Heart left ventricle (tissue), 16 donors: ENCODE data around the gene PCK1. TPM values are rescaled to one million over a fixed set of nuclear protein-coding genes. Genes with fewer than 3 reads are reported as not detected.

Source experiments
- ATAC-seq, 4 donors: fragments of 200-7000 bp; cut with Tn5 transposase; one replicate each; pipeline ENCODE4 v1.9.1; 2020 to 2022; ENCODE audit warnings: moderate library complexity in 4 of 4, mild to moderate bottlenecking in 3 of 4, moderate number of reproducible peaks in 1 of 4
- DNase-seq, 5 donors: peaks; one replicate each; pipeline ENCODE4 v3.0.0-alpha.2; 2020
- H3K27ac ChIP-seq, 12 donors: fragments of 200-600 bp; sonication (generic) in 4 of 12; one replicate each; pipeline versions ENCODE4 v1.5.0 to v1.8.0; 2016 to 2022; ENCODE audit warnings: mild to moderate bottlenecking in 2 of 12
- H3K27me3 ChIP-seq, 9 donors: fragments of 200-600 bp; sonication (generic) in 2 of 9; one replicate each; pipeline versions ENCODE4 v1.5.1 to v1.8.0; 2016 to 2022; ENCODE audit warnings: mild to moderate bottlenecking in 3 of 9
- H3K36me3 ChIP-seq, 9 donors: fragments of 200-600 bp; sonication (generic) in 2 of 9; one replicate each; pipeline versions ENCODE4 v1.5.0 to v1.8.0; 2018 to 2022; ENCODE audit warnings: mild to moderate bottlenecking in 2 of 9
- H3K4me1 ChIP-seq, 12 donors: fragments of 200-600 bp; sonication (generic) in 4 of 12; one replicate each; pipeline versions ENCODE4 v1.5.0 to v1.8.0; 2016 to 2022; ENCODE audit warnings: mild to moderate bottlenecking in 3 of 12
- H3K4me3 ChIP-seq, 12 donors: fragments of 200-600 bp; sonication (generic) in 4 of 12; one replicate each; pipeline versions ENCODE4 v1.5.0 to v1.8.0; 2017 to 2022; ENCODE audit warnings: mild to moderate bottlenecking in 9 of 12, moderate library complexity in 4 of 12
- H3K9me3 ChIP-seq, 12 donors: fragments of 200-600 bp; sonication (generic) in 4 of 12; one replicate each; pipeline versions ENCODE4 v1.5.0 to v1.8.0; 2016 to 2022; ENCODE audit warnings: mild to moderate bottlenecking in 1 of 12
- CTCF ChIP-seq, 12 donors: fragments of 200-600 bp; sonication (generic) in 4 of 12; IDR thresholded peaks; one replicate each; pipeline versions ENCODE4 v1.5.0 to v1.8.0; 2018 to 2022; ENCODE audit warnings: antibody characterized with exemption in 12 of 12, mild to moderate bottlenecking in 5 of 12
- POLR2A ChIP-seq, 2 donors: fragments of 450-650 bp; IDR thresholded peaks; one replicate each; pipeline ENCODE4 v1.6.1; 2017; ENCODE audit warnings: antibody characterized with exemption in 2 of 2, mild to moderate bottlenecking in 2 of 2, moderate library complexity in 2 of 2
- WGBS, 4 donors: extraction: QIAGEN DNeasy Blood & Tissue Kit in 2 of 4; methylation state at CpG; one replicate each; pipeline versions ENCODE4 v1.1.5 to v1.1.7; 2013 to 2018; 5-methylcytosine and 5-hydroxymethylcytosine counted together
- intact Hi-C, 10 donors: fragments of 100-400 bp; cut with DNase I; formaldehyde crosslinking; loops; one replicate each; pipeline versions ENCODE4 v1.11.1 to v1.14.2; 2022
- polyA plus RNA-seq, 2 donors: library from polyadenylated mRNA; stranded (reverse); fragments of 200-250 nt; gene quantifications; one replicate each; pipeline ENCODE4 v1.2.3, GENCODE V29; 2013
- total RNA-seq, 9 donors: library from RNA; depleted of rRNA in 2 of 9; stranded (reverse); fragments of >200 nt in 2 of 9; fragmentation: NEBNext Ultra II Directional in 3 of 9; extraction: Animal tissue kit (Norgen Biotek cat#: 25700) in 3 of 9; gene quantifications; one replicate each; pipeline versions ENCODE4 v1.1.0 to v1.2.4, GENCODE V29; 2016 to 2023
- donor health status: ischemic (EF 13 %, LVEDD 7.1; RV severe dilation, severe dysfunction).
- donor health status: healthy with polysubstance abuse.
- donor health status: DM: no; HTN: yes; CAD: no.
- donor health status: DM: no; HTN: no; CAD: no.
- donor health status: ischemic (EF 25% LVEDD 6.9; RV normal size, moderate dysfunction).
- donor health status: ischemic (EF 25% LVEDD 5.7; RV mildly dilated, moderate dysfunction).
- donor health status: healthy.
- donor health status: DM: yes; HTN: yes; CAD: no.
- donor health status: ischemic (EF 35%, LVEDD 5.7; RV mildly dilated, moderate dysfunction).
- donor health status: nonischemic (EF 11% LVEDD 7.7; RV severe dilation, severe dysfunction).
- donor health status: DM: yes; HTN: yes; CAD: no.
- donor health status: PGD.
- donor health status: ischemic (EF 29% LVEDD 5.4; RV normal size, mild dysfunction).
- donor health status: nonischemic (EF 23%, LVEDD 6.1; RV moderate dilation, normal function).

PCK1 gene
- total and polyA plus RNA-seq, 11 donors = 0.13 to 22.0 (median 0.40) TPM; not detected in 2

GRCh38 chr20:57559658-57560553 is 1.0 kb upstream of the PCK1 start:
- Histone ChIP-seq H3K9me3 (no peaks in the 10 kb centered on the region), H3K27ac (no peak overlapping the region), H3K27me3 (peaks cover 0 to 57% (median 4%) of the 10 kb centered on the region in 9 donors), H3K36me3 (no peaks in the 10 kb centered on the region), H3K4me3 (no peak overlapping the region), H3K4me1 (peaks cover 0 to 3% (median 0%) of the 10 kb centered on the region in 12 donors)
- intact Hi-C loops = no loop called here
- WGBS, 4 donors = 76 to 87% (median 82%) methylated on average over 8 of the region's 8 CpGs
- no peak for DNase-seq
- TF ChIP-seq POLR2A (IDR thresholded peaks at IDR 0.05) (no peak), CTCF (IDR thresholded peaks at IDR 0.05) (no peak)
- ATAC-seq = no peak

GRCh38 chr20:57561356-57562279 is 708 bp downstream of the PCK1 start:
- intact Hi-C loops = no loop called here
- no peak for ATAC-seq
- TF ChIP-seq POLR2A (IDR thresholded peaks at IDR 0.05) (no peak), CTCF (IDR thresholded peaks at IDR 0.05) (no peak)

GRCh38 chr20:57562541-57563465 is 1.9 kb downstream of the PCK1 start:
- Histone ChIP-seq H3K36me3 (no peaks in the 10 kb centered on the region), H3K27me3 (peaks cover 0 to 46% (median 3%) of the 10 kb centered on the region in 9 donors), H3K4me3 (no peak overlapping the region), H3K9me3 (no peaks in the 10 kb centered on the region), H3K27ac (no peak overlapping the region), H3K4me1 (peaks cover 0 to 3% (median 0%) of the 10 kb centered on the region in 12 donors)
- intact Hi-C loops = no loop called here
- DNase-seq (no peak), ATAC-seq (no peak)
- TF ChIP-seq POLR2A (IDR thresholded peaks at IDR 0.05) (no peak), CTCF (IDR thresholded peaks at IDR 0.05) (no peak)
- 93 to 94% (median 93%) methylated on average over 30 to 35 of the region's 35 CpGs for WGBS, 4 donors

More at GRCh38 chr20:57561356-57562279, 708 bp downstream of the PCK1 start:
- Histone ChIP-seq H3K27me3 (peaks cover 0 to 44% (median 4%) of the 10 kb centered on the region in 9 donors), H3K9me3 (no peaks in the 10 kb centered on the region), H3K4me1 (peaks cover 0 to 3% (median 0%) of the 10 kb centered on the region in 12 donors), H3K27ac (no peak overlapping the region), H3K4me3 (no peak overlapping the region), H3K36me3 (no peaks in the 10 kb centered on the region)
- WGBS, 4 donors = 82 to 85% (median 82%) methylated on average over 24 of the region's 24 CpGs
- no peak for DNase-seq
